ENCODE measurements around the gene CELF2.

The CELF2 gene

GRCh38 chr10:11063856-11064255 lies 46.2 kb downstream of the CELF2 start:
- DNase-seq, result no peak

DNA sequence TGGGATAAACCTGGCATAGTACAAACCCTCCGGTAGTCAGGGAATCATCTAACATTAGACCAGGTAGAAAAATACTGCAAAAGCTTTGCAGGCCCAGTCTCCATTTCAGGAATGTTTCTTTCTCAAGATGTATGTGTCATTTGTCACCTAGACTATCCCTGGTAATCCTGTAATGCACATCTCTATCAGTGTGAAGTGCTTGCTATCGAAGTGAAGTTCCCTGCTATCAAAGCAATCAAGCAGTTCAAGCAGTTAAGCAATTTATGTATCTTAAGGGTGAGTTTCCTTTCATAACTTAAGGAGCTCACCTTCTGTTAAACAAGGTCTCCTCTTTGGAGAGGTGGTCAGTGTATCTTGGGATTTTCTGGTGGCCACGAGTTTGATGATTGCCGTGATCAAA lies 47.2 kb downstream of the CELF2 start:
- no peak for DNase-seq

GRCh38 chr10:11065567-11065966 lies 47.9 kb downstream of the CELF2 start:
- DNase-seq, result no peak

DNA sequence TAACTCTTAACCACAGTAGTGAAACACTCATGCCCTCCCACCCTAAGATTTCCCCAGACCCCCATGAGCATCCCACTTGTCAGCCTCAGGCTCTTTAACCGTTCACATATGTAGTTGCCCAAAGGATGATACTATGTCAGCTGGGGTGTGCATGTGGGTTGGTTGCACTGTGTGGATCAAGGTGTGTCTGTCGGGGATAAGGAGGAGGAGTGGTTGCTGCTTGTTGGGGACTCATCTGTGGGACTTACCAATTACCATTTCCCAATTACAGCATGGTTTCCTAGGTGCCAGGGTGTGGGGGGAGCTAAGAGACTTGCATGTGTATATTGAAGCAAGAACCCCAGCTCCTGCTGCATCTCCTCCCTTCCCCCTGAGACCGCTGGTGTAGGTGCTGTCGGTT lies 48.8 kb downstream of the CELF2 start:
- DNase-seq, result no peak

DNA sequence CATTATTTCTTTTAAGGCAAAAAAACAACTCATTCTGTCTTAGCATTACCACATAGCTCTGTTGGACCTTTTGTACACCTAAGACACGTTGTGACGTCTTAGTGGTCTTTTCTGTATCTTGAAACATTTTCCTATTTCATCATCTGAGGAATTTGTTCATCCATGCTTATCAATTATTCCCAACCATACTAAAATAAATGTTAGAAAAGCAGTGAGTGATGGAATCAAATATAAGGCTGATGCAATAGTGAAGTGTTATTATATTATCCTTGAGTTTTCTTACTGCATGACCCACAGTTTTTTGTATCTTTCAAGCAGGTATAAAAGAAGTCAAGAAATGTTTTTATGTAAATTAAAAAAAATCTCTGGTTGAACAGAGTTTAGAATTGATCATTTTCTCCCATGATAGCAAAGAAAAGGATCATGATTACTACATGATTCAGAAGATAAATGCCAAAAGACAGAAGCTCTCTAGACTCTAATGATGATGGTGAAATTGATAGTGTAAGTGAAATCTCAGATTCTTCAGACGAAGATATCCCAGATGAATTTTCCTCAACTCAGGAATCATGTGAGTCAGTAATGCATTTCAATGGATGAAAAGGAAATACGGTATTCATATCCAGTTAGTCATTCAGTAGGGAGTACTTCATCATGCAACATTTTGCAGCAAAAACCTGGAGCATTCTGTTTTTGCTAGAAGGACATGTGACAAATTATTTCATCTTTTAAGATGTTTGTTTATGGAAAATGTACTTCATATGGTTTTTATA lies 51.4 kb downstream of the CELF2 start:
- DNase-seq, result no peak

- DNase-seq, result no peak
These were observed 55.7 kb downstream of the CELF2 start for GRCh38 chr10:11073410-11073809.

DNA sequence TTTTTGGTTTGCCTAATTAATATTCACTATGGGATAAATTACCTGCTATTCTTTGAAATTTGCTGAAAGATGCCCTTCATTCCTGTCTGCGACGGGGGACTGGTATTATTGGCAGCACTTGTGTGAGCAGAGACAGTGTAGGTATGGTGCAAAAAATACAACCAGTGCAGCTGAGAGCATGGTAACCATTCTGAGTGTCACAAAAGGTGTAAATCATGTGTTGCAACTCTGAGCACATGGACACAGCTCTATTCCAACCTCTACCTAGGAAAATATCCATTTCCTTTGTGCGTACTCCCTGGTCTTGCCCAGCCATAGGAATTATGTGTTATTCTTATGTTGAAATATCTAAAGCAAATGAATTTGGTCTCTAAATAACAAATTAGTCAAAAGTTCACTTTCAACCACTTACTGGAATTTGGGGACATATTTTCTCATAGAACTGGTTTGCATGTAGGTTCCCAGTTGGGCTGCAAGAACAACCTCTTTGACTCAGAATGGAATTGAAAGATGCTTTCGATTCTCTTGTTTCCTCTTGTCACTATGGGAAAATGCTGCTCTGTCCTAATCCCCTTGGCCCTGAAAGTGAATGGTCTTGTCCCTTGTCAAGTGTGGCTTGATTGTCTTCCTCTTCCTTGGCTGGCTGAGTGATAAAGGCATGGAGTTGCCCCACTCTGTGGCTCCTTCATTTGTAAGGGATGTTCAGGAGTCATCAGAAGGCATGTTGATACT lies 57.0 kb downstream of the CELF2 start:
- DNase-seq, result no peak

DNA sequence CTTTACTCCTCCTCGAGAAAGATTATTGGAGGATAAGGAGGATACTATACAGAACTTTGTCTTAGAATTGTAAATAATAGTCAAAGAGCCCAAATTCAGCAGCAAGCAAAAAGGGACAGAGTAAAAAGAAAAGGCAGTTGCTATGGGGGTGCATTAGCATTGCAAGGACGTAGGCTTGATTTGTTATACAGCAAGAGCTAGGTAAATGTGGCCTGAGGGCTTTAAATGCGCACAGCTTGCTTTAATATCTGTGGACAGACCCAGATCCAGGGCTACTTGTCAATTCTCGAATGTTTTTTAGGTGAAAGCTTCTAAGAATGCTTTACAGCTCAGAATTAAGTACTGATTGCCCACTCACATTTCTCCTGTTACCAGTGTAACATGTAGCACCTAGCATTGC lies 58.5 kb downstream of the CELF2 start:
- no peak for DNase-seq

GRCh38 chr10:11080564-11080984 lies 62.9 kb downstream of the CELF2 start:
- no peak for DNase-seq

- DNase-seq, result no peak
These were observed 63.7 kb downstream of the CELF2 start for GRCh38 chr10:11081408-11081807.

- no peak for DNase-seq
These were observed 64.9 kb downstream of the CELF2 start for GRCh38 chr10:11082526-11082925.

GRCh38 chr10:11083051-11083450 lies 65.4 kb downstream of the CELF2 start:
- DNase-seq, result no peak

- no peak for DNase-seq
These were observed 67.9 kb downstream of the CELF2 start for GRCh38 chr10:11085545-11085944.

GRCh38 chr10:11086177-11086840 lies 68.6 kb downstream of the CELF2 start:
- DNase-seq, result no peak

DNA sequence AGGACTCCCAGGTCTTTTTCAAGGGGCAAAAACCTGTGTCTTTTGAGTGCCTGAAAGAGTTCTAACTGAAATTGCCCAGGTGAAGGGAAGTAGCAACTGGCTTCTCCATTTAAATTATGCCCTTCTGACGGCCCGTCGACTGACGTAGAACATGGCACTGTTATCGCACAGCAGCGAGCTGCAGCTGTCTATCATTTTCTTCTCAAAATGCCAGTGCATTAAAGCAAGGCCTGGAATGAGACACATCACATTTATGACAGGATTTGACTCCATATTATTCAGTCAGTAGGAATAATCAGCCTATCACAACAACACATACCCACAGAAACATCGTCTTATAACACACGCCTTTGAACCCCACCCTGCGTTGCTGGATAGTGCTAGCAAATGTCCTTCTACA lies 69.7 kb downstream of the CELF2 start:
- no peak for DNase-seq

GRCh38 chr10:11088709-11089108 lies 71.0 kb downstream of the CELF2 start:
- no peak for DNase-seq

GRCh38 chr10:11089272-11089671 lies 71.6 kb downstream of the CELF2 start:
- DNase-seq, result no peak

DNA sequence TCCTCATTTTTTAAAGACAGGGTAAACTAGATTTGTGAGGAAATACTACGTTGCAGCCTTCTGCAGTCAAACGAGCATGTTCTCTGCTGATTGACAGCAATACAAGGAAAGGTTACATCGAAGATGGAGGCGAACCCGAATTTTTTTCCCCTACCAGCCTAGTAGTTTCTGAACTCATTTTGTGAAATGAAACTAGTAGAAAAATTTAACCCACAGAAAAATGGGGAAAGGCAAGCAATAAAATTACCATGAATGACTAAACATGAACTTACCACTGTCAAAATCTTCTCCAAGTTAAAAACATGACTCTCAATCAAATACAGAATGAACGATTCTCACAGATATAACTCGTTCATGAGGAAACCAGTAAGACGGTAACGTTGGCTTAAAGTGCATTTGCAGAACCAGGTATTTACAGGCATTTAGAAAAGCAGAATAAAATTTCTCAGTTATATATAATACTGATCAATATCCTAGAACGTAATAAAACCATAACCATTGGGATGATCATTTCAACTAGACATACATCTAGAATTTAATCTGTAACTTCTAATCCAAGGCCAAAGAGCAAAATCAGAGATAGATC lies 73.9 kb downstream of the CELF2 start:
- DNase-seq, result no peak

GRCh38 chr10:11093771-11094736 lies 76.4 kb downstream of the CELF2 start:
- DNase-seq, result no peak

DNA sequence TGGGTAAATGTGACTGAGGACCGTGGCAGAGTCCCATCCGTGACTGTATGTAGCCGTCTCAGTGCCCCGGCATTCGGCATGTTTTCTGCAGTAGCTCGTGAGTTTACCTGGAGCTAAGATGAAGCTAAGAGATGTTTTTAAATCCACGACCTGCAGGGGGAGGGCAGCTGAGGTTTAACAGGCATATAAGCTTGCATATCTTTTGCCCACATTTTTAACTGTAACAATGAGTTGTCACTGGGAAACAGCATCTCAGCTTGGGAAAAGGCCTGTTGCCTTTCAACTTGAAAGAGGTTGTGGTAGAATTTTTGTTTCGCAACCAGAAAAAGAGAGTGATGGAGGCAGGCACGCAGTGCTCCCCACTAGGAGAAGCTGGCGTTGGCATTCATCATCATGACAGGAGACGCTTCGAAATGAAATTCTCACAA lies 77.7 kb downstream of the CELF2 start:
- DNase-seq, result no peak

GRCh38 chr10:11096422-11096821 lies 78.8 kb downstream of the CELF2 start:
- DNase-seq, result no peak

GRCh38 chr10:11097686-11098085 lies 80.0 kb downstream of the CELF2 start:
- no peak for DNase-seq

Data from NCI-H1105 treated with DMSO at 0.1 percent for 48 hours (cell line).